AG04449 (cell line): ENCODE results near the gene THRB.

ENCODE experiments used
- CTCF ChIA-PET: fragments of 350-600 bp; formaldehyde crosslinking; extraction: SDS; loops from one replicate; lab custom pipeline; 2021; ENCODE audit warnings: antibody characterized with exemption; lab: Yijun Ruan, JAX
- POLR2A ChIA-PET: fragments of 400-600, 350-600 bp; formaldehyde crosslinking; extraction: SDS; loops from one replicate; lab custom pipeline; 2020; ENCODE audit warnings: antibody characterized with exemption, inconsistent platforms; lab: Yijun Ruan, JAX
- DNase-seq: peaks from one replicate; pipeline ENCODE4 v3.0.0-alpha.2; 2010; ENCODE audit warnings: low read depth, low spot score
- H3K4me3 ChIP-seq: 2 replicates; pipeline ENCODE4 v1.5.1; 2011; ENCODE audit warnings: low read depth, mild to moderate bottlenecking, control low read depth, low read length
- TF ChIP-seq, protein P1 (sequence below): IDR thresholded peaks from one replicate; pipeline ENCODE4 v1.5.1; 2011; ENCODE audit warnings: mild to moderate bottlenecking, moderate library complexity, low read length, control low read depth, inconsistent platforms; ENCODE audit not compliant: insufficient read depth; ENCODE audit errors: missing control alignments

THRB gene

GRCh38 chr3:24149032-24149431, 345.6 kb downstream of the THRB start:
- TF ChIP-seq, protein P1, sequence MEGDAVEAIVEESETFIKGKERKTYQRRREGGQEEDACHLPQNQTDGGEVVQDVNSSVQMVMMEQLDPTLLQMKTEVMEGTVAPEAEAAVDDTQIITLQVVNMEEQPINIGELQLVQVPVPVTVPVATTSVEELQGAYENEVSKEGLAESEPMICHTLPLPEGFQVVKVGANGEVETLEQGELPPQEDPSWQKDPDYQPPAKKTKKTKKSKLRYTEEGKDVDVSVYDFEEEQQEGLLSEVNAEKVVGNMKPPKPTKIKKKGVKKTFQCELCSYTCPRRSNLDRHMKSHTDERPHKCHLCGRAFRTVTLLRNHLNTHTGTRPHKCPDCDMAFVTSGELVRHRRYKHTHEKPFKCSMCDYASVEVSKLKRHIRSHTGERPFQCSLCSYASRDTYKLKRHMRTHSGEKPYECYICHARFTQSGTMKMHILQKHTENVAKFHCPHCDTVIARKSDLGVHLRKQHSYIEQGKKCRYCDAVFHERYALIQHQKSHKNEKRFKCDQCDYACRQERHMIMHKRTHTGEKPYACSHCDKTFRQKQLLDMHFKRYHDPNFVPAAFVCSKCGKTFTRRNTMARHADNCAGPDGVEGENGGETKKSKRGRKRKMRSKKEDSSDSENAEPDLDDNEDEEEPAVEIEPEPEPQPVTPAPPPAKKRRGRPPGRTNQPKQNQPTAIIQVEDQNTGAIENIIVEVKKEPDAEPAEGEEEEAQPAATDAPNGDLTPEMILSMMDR: no peak
- DNase-seq: no peak
- CTCF ChIA-PET: interaction anchor here (0.8 to 1.1 kb wide), 2 partner anchors 13 to 21 kb away, joined by 3 read pairs; no protein-coding TSS in a partner anchor
- no peak overlapping the region for H3K4me3 ChIP-seq
- POLR2A ChIA-PET: no interaction called here

DNA sequence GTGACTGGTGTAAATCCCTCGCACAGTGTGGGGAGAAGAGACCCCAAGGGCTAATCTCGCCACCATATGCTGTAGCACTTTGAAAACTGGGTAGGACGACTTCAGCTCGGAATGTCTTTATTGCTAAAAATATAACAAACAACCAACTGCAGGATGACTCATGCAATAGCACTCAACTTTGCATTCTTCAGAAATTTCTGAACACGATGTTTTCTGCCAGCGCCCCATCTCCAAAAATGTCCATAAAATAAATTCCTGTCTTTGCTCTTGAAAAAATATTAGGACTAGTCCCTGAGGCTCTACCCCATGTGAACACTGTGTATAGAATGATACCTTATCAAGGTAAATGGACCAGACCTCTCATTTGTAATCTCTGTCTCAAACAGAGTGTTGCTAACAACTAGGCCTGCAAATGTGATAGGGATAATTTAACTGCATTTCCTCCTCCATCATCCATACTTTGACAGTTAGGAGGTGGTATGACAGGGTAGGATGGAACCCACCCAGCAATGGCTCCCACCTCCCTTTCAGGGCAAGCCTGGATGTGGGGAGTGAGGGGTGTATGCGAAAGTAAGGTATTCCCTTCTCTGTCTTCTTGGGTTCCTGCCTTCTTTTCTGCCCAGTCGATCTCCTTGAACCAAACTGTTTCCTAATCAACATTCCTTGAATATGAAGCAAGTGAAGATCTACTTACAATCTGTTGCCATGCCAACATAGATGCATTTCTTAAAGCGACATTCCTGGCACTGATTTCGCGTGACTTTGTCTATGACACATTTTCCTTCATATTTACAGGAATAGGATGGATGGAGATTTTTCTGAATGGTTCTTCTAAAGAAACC, 348.4 kb downstream of the THRB start:
- TF ChIP-seq, protein P1: no peak
- no peak overlapping the region for H3K4me3 ChIP-seq
- ChIA-PET CTCF (interaction anchor here (1.3 kb wide), 1 partner anchor 39 kb away, joined by 4 read pairs; no protein-coding TSS in a partner anchor), POLR2A (no interaction called here)
- peak; percentile 88 for DNase-seq

DNA sequence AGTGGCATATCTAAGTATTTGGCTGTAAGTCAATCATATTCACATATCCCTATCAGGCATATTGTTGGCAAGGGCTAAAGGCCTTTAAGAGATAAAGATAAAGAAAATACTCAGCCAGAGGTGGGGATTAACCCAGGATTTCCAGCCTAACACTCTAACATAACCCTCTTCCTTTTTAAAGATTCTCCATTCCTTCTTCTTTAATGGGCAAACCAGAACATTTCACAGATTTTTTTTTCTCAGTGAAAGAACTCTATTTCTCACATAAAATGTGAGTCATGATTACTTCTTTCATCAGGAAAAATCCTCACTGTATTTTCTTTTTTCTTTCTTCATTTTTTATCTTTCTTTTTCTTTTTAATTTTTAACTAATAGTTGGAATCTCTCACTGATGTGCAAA, 349.2 kb downstream of the THRB start:
- TF ChIP-seq, protein P1: no peak
- ChIA-PET CTCF (no interaction called here), POLR2A (no interaction called here)
- H3K4me3 ChIP-seq: no peak overlapping the region
- DNase-seq: no peak

DNA sequence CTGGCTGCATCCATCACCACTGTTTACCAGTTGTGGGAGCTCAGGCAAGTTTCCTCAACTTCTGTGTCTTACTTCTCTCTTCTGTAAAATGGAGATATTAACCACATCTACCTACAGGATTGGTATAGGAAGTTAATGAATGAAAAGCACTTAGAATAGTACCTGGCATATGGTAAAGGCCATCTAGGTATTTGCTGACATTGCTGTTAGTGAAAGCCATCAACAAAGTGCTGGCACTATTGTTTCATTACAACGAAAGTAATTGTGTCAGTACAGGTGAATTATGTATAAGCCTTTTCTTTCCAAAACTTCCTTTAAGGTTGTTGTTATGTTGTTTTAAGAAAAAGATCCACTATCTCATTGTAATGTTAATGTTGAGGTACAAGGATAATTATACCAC, 352.5 kb downstream of the THRB start:
- H3K4me3 ChIP-seq: no peak overlapping the region
- POLR2A ChIA-PET: no interaction called here
- no peak for DNase-seq
- TF ChIP-seq, protein P1: no peak
- CTCF ChIA-PET: no interaction called here

DNA sequence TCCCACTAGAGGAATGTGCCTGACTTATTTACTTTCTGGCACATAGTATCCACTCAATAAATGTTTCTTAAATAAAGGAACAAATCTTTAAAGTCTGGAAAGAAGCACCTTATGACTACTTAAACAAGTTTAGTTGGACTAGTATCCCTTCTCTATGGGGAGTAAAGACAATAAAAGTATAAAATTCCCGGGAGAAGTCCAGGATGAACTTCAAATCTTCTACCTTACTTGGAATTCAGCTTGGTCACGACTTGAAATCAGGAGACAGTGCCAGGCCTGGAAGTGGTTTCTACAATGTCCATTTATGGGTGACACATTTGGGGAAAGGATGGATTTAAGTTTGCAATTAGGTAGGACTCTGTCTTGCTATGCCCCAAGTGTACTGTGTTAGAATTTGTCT, 353.1 kb downstream of the THRB start:
- TF ChIP-seq, protein P1: no peak
- CTCF ChIA-PET: no interaction called here

DNA sequence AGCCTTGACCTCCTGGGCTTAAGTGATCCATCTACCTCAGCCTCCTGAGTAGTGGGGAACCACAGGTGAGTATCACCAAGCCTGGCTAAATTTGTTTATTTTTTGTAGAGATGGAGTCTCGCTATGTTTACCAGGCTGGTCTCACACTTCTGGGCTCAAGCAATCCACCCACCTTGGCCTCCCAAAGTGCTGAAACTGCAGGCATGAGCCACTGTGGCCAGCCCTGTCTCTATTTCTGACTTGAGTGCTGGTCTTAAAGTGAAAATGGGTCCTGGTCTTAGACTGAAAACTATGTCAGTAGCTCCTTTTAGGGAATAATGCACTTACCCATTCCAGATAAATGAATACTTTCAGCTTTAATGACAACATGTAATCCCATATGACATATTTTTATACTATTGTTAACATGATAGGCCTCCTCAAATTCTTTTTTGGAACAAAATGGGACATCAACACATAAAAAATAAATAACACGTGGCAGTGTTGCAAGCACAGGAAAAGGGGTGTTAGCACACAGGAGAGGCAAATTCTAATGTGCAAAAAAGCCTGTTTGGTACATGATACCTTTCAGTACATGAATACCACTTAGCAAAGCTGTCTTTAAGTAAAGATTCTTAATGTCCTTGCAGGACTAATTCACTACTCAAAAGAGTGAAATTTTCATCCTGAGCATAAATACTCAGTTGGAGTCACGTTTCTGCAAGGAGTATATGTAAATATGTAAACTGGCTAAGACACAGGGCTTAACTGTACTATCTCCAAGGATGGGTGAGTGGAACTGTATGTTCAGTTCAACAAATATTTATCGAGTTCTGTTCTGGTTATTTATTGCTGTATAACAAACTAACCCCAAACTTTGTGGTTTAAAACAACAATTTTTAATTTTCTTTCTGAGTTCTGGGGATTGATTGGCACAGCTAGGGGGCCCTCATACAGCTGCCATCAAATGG, 354.9 kb downstream of the THRB start:
- ChIA-PET CTCF (no interaction called here), POLR2A (no interaction called here)
- TF ChIP-seq, protein P1: no peak
- no peak for DNase-seq
- no peak overlapping the region for H3K4me3 ChIP-seq

More for the DNA sequence above, 353.1 kb downstream of the THRB start:
- POLR2A ChIA-PET: no interaction called here
- no peak overlapping the region for H3K4me3 ChIP-seq
- DNase-seq: no peak
